GM21576 (cell line): Measurements from ENCODE around the gene TNRC18.
A peak's percentile ranks its signal among the peaks of the same experiment; 100 is the strongest.
"Not testable (repeated sequence)": the region's sequence is repeated elsewhere in the genome, so short reads cannot be mapped to it uniquely, and the experiment has no call there.

Source experiments
- ATAC-seq: cut with Tn5 transposase; IDR thresholded peaks from one replicate; pipeline ENCODE4 v1.9.1; 2021; ENCODE audit warnings: mild to moderate bottlenecking, moderate library complexity; ENCODE audit not compliant: unreplicated experiment

TNRC18 gene

DNA sequence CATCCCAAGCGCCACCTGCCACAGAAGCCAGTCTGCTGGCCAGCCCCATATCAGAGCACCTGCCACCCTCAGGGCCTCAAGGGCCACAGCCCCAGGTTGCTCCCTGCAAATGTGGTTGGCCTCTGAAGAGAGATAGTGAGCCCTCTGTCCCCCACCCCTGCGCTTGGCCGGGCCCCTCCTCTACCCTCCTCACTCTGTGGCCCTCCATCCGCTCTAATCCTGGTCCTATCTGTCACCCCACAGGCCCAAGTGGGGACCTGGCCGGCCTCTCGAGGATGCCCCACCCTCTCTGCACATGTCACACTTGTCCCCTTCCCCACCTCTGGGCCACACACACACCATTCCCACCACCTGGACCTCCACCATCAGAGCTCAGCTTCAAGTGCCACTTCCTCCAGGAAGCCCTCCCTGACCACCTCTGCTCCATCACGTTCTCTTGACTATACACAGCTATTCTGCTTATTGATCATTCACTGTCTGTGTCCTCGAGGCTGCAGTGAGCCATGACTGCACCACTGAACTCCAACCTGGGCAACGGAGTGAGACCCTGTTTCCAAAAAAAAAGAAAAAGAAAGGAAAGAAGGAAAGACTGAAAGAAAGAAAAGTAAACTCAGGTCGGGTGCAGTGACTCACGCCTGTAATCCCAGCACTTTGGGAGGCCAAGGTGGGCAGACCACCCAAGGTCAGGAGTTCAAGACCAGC lies 42.4 kb downstream of the TNRC18 start:
- no peak for ATAC-seq

DNA sequence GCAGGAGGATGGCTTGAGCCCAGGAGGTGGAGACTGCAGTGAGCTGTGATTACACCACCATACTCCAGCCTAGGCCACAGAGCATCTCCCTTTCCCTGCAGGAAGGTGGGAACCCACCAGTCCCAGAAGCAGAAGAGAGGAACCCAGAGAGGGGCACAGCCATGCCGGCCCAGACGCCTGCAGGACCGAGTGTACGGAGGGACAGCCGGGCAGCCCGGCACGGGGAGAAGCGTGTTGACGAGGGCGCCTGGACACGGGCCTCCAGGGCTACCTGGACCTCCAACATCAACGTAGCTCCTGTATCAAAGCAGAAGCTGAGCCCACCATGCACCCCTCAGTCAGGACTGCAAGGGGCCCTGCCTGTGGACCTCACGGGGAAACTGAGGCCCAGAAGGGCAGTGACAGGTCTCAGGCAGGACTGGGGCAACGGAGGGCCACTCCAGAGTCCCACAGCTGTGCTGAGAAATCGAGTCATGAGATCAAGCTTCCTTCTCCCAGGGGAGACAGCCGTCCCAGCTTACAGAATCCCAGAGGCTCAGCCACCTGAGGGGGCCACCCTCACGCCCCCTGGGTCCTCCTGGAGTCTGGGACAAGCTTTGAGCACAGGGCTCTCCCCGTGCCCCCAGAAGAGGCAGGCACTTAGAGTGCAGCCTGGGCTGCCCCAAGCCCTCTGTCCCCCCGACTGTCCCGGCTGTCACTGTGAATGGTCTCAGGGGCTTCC lies 43.1 kb downstream of the TNRC18 start:
- no peak for ATAC-seq

DNA sequence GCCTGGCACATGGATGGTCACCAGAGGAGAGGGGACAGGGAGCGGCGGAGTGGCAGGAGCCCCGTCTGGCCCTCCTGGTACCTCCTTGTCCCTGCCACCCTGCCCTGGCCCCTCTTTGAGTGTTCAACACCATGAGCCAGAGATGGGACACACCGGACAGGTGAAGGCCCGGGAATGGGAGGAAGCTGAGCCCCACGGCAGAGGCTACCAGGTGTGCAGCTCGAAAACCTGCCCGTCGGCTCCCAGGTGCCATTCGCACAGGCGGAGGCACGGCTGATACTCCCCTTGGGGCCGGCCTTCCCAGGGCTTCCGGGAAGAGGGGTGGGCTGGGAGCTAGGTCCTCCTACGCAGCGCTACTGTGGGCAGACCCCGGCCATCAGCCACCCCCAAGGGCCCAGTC lies 44.1 kb downstream of the TNRC18 start:
- no peak for ATAC-seq

DNA sequence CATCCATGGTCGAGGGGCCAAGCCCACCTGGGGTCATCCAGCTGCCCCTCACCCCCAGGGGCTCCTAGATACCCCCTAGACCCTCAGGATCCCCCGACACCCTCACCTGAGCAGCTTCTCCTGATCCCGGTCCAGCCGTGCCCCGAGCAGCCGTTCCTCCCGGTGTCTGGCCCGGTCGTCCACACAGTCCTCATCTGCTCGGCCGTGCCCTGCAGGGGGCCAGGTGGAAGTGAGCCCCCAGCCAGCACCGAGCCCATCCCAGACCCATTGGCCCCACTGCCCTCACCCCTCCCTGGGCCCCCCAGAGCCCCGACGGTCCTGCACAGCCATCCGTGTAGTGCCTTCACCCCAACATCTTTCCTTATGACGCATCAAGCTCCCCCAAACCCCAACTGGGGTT lies 45.8 kb downstream of the TNRC18 start:
- ATAC-seq = no peak

DNA sequence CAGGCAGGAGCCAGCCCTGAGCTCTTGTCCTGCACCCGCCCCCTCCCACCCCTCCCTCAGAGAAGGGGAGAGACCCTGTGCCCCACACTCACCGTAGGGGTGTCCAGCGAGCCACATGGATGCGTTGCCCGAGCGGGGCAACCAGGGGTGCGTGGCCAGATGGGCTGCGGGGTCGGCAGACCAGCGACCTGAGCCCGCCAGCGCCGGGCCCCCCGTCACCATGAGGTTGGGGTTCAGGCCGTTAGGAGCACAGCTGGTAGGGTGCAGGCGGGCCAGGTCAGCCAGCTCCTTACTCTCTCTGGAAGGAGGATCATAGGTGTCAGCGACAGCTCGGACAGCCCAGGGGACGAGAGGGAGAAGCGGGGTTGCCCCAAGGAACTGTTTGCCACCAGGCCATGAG lies 46.4 kb downstream of the TNRC18 start:
- ATAC-seq = no peak

DNA sequence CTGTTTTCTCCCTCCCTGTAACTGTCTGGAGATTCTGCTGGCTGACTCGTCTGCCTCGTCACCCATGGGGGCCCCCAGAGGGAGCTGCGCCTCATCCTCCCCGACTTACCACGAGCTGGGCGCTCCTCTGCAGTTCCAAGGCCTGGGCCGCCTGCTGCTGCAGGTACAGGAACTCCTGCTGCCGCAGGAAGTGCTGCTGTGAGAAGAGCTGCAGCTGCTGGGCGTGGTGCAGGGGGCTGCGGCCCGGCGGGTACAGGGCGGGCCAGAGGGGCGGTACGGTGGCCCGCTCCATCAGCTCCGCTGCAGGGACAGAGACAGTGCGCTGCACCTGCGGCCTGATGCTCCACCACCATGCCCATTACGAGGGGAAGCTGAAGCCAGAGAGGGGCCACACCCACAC lies 47.7 kb downstream of the TNRC18 start:
- no peak for ATAC-seq

DNA sequence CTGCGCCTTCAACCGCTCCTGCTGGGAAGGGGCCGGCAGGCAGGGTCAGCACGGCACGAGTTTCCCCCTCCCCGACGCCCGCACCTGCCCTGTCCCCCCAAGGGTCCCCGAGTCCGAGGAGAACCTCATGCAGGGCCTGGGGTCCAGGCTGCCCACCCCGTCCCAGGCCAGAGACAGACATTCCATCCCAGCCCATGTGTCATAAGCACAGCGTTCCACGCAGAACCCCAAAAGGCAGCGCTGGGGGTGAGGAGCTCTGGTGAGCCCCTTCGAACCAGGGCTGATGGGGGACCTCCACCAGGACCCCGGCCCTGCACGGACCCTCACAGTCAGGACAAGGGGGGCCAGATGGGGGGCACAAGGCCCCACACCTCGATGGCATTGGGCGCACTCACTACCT lies 49.2 kb downstream of the TNRC18 start:
- no peak for ATAC-seq

DNA sequence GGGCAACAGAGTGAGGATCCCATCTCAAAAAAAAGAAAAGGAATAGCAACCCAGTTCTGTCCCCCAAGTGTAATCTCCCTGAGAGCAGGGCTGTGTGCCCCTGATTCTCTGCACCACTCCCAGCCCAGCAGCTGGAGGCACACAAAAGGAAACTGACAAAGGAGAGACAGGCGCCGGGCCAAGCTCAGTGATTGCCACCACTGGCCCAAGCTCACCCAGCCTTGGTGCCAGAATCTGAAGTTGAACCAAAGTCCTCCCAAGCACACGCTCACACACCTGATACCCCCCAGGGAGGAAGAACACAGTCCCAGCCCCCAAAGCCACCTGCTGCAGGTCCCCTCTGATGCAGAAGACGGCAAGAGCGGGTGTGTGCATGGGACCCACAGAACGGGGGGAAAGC lies 50.3 kb downstream of the TNRC18 start:
- ATAC-seq = no peak

DNA sequence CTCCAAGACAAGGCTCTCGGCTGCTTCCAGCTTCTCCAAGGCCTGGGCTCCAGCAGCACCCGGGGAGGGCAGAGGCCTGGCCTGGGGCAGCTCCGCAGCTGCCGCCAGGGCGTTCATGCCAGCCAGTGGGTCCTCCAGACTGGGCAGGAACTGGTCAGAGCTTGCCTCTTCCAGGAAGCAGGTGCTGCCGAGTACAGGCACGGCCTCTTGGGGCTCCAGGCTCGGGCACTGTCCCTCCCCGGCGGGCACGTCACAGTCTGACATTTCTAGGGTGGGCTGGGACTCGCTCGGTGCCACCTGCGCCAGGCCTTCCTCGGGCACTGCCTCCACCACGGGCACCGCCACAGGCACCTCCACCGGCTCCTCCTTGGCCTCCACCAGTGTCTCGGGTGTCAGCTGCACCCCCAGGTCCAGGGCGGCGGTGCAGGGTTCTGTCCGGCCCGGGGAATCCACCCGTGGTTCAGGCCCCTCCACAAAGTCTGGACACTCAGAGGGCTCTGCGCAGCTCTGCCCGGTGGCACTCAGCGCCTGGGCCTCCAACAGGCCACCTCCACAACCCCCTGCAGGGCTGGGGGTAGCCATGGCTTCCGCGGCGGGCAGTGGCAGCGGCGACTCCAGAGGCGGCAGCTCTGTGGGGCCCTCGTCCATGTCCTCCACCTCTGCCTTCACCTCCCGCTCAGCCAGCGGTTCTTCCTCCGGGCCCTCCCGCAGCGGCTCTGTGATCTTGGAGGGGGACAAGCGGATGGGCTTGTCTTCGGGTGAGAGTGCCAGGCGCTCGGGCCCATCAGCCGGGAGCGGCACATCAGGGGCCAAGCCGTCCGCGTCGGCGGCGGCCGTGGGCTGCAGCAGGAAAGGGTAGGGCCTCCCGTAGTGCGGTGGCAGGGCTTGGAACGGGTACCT lies 52.9 kb downstream of the TNRC18 start:
- no peak for ATAC-seq

DNA sequence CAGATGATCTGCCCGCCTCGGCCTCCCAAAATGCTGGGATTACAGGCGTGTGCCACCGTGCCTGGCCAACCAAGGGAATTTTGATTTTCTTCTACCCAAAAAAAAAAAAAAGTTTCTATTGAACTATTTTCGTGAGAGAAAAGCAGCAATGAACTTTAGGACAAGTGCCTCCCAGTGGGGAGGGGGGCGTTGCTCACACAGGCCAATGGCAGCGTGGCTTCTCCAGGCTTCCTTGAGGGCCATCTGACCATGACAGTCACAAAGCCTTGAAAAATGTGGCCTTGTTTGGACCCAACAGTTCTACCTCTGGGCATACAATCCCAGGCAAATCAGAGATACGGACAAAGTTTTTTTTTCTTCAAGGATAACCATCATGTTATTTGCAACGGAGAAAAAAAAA lies 56.0 kb downstream of the TNRC18 start:
- no peak for ATAC-seq

DNA sequence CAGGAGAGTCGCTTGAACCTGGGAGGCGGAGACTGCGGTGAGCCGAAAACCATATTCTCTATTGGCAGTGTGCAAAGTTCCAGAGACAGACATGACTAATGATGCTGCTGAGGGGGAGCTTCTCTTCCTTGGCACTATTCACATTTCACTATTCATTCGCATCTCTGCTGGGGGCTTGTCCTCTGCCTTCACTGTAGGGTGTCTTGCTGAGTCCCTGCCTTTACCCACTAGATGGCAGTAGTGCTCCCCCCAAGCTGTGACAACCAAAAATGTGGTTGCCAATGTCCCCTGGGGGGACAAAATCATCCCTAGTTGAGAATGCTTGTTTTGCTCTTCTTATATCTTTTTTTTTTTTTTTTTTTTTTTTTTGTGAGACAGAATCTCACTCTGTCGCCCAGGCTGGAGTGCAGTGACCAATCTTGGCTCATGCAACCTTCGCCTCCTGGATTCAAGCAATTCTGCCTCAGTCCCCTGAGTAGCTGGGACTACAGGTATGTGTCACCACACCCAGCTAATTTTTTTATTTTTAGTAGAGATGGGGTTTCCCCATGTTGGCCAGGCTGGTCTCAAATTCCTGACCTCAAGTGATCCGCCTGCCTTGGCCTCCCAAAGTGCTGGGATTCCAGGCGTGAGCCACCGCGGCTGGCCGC lies 57.5 kb downstream of the TNRC18 start:
- peak; percentile 56 for ATAC-seq

DNA sequence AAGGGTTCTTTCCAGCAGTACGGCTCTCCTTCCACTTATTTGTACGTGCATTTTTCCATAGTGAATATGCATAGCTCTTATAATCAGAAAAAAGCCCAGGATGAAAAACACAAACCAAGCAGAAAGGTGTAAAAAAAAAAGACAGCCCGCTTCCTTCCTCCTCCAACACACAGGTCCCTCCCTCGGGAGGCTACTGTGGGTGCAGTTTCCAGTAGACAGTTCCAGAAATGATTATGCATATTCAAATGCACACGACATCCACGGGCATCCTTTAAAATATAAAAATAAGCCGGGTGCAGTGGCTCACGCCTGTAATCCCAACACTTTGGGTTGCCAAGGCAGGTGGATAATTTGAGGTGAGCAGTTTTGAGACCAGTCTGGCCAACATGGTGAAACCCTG lies 59.9 kb downstream of the TNRC18 start:
- ATAC-seq = no peak

DNA sequence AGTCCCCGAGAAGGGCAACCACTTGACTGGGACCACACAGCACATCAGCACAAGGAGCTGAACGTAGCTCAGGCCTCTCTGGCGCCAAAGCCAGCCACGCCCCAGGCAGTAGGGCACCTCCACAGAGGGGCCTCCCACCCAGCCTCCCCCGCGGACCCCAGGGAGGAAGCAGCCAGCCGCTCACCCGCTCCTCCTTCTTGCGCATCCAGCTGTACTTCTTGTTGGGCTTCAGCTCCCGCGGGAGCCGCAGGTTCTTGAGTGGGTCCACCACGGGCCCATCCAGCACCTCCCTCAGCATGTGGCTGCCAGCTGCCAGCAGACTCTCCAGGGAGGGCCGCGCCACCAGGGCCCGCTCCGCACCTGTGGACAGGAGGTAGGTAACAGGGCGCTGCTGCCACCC lies 61.2 kb downstream of the TNRC18 start:
- no peak for ATAC-seq

DNA sequence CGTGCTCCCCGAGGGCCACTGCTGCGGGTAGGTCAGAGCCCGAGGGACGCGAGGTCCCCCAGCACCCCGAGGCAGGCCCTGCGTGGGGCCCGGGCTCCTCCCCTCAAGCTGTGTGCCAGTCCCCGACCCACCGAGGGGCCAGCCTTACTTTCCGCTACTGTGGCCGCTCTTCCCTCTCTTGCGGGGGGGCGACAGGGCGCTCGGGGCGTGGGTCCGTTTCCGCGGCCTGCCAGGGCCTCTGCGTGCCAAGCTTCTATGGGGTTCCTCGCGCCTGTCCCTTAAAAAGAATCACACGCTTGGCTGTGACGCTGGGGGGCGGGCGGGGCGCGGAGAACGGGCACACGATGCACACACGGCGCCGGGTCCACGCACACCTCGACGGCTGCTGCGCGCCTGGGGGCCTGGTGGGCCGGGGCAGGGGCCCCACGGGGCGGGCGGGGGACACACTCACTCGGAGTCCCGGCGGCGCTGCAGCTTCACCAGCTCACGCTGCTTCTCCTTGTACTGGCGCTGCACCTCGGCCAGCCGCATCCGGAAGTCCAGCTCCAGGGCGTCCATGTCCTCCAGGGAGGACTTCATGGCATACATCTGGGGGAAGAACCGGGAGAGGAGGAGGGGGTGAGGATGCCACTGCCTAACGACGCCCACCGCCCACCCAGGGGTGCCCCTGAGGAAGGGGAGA lies 62.0 kb downstream of the TNRC18 start:
- ATAC-seq = no peak

DNA sequence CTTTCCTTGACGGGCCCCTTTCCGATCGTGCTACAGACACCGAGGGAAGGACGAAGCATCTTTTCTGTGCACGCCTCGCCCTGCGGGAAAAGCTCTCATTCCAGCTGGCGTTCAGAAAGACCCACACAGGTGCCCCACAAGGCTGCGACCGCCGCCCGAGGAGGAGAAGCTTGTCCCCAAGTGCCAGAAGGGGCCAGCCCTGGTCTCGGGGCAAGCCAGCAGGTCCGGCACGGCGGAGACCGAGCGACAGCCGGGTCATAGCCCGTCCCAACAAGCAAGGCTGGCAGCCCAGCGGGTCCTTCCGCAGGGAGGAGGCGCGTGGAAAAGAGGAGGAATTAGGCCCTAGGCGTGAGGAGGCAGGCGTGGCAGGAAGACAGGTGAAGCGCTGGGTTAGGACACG lies 62.7 kb downstream of the TNRC18 start:
- no peak for ATAC-seq

DNA sequence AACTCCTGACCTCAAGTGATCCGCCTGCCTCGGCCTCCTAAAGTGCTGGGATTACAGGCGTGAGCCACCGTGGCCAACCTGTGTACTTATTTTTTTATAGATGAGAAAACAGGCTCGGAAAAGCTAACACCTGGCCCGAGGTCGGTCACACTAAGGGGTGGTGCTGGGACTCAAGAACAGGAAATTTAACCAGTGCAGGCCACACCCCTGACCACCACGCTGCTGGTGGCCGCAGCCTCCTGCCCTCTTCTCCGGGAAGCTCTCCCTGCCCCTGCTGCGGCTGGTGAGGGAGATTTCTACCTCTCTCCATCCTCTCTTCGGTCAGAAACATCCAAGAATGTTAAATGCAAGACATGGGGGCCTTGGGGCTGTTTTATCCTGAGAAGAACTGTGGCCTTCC lies 63.2 kb downstream of the TNRC18 start:
- ATAC-seq = no peak

DNA sequence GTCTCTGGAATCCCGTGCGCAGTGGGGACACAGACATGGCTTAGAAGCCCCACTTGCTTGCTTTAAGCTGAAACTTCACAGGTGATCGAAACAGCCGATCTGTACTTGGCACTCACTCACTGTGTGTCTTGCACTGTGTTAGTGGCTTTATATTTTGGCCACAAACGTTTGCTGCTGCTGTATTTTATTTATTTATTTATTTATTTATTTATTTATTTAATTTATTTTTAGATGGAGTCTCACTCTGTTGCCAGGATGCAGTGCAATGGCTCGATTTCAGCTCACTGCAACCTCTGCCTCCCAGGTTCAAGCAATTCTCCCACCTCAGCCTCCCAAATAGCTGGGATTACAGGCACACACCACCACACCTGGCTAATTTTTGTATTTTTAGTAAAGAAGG lies 63.6 kb downstream of the TNRC18 start:
- not testable (repeated sequence) for ATAC-seq

DNA sequence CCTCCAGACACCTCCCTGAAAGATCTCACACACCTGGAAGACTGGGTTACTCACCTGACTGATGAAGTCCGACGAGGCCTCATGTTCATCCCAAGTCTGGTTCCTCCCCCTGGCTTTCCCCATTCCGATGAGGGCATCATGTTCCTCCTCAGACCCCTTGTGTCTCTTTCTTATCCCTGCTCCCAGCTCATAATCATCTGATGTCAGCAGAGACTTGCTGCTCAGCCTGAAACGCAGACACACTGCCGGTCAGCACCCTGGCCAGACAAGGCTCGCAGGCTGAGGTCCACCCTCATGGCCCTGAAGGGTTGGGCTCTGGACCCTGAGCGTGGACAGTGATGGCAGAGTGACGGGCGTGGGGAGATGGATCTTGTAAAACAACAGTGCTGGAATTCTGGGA lies 64.3 kb downstream of the TNRC18 start:
- no peak for ATAC-seq

DNA sequence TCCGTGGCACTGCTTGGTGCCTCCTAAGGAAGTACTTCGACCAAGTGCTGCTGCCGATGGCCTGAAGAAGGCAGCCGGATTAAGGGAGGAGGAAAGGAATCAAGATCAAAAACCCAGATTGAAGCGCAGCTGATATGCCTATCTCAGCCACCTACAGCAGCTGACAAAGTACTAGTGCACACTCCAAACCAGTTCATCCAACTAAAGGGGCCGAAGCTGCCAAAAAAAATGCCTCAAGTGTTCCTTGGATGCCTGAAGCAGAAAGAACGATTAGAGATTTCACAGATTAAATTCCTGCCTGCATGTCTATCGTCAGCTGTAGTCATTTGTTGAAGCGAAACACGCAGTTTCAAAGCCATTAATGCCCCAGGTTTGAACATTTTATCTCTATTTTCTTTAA lies 65.7 kb downstream of the TNRC18 start:
- no peak for ATAC-seq

DNA sequence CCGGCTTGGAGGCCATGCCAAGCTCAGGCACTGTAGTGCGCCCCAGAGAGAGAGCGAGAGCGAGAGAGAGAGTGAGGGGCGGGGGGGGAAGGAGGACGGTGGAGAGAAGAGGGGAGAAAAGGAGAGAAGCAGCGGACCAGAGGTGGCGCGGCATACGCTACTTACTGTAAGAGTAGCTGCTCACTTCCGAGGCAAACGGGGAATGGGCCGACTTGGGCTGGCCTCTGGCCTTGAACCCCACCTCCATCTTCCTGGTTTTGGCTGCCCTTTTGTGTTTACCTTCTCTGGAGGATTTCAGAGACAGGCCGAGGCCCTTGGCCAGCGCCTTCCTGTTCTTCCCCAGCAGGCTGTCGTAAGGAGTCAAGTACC lies 66.9 kb downstream of the TNRC18 start:
- no peak for ATAC-seq
